Cardiac muscle cell (in vitro differentiated cells and primary cell): ENCODE measurements around the gene SCD. TPM values are rescaled to one million over a fixed set of nuclear protein-coding genes. Genes with fewer than 3 reads are reported as not detected.

Source experiments
- DNase-seq, 2 donors: peaks; one replicate each; pipeline versions ENCODE4 v3.0.0 to v3.0.0-alpha.2; 2010 to 2017; ENCODE audit warnings: low read depth in 1 of 2, low spot score in 1 of 2
- H3K27ac ChIP-seq: fragments of 200-600 bp; sonication (generic); 2 replicates; pipeline ENCODE4 v1.5.1; 2016
- H3K27me3 ChIP-seq: fragments of 200-600 bp; sonication (generic); 2 replicates; pipeline ENCODE4 v1.6.0; 2016; ENCODE audit warnings: control low read depth
- H3K36me3 ChIP-seq: fragments of 200-600 bp; sonication (generic); 2 replicates; pipeline ENCODE4 v1.5.1; 2016; ENCODE audit warnings: control low read depth
- H3K4me1 ChIP-seq: fragments of 200-600 bp; sonication (generic); 2 replicates; pipeline ENCODE4 v1.8.1; 2017; ENCODE audit warnings: low read depth, mild to moderate bottlenecking, mixed run types
- H3K4me3 ChIP-seq: fragments of 200-600 bp; sonication (generic); 2 replicates; pipeline ENCODE4 v1.5.1; 2016; ENCODE audit warnings: mild to moderate bottlenecking
- H3K9me3 ChIP-seq: fragments of 200-600 bp; sonication (generic); 2 replicates; pipeline ENCODE4 v1.5.1; 2017; ENCODE audit warnings: low read depth, mild to moderate bottlenecking, control low read depth
- CTCF ChIP-seq: IDR thresholded peaks from 2 replicates; pipeline ENCODE4 v1.5.1; 2012; ENCODE audit warnings: low read depth, mild to moderate bottlenecking, low read length
- polyA plus RNA-seq: library from polyadenylated mRNA; unstranded; fragments of >200 nt; fragmentation: Nextera tagmentation; extraction: Ambion mirVana; gene quantifications from 2 replicates; pipeline ENCODE4 v1.2.1, GENCODE V29; 2016
- total RNA-seq: library from RNA; depleted of rRNA; stranded (reverse); fragments of >200 nt; gene quantifications from 2 replicates; pipeline ENCODE4 v1.2.3, GENCODE V29; 2016

Gene SCD
- total and polyA plus RNA-seq, 2 experiments from 2014 or later: 149 to 246 TPM

- H3K9me3 ChIP-seq: no peaks in the 10 kb centered on the region
- H3K4me1 ChIP-seq: peaks cover 7% of the 10 kb centered on the region
- peak; percentile 88 for TF ChIP-seq CTCF
- no peaks in the 10 kb centered on the region for H3K36me3 ChIP-seq
- DNase-seq: peak; percentile 74 to 76
- H3K27me3 ChIP-seq: no peaks in the 10 kb centered on the region
- H3K4me3 ChIP-seq: no peak overlapping the region
- no peak overlapping the region for H3K27ac ChIP-seq
These were observed 4.9 kb upstream of the SCD start for GRCh38 chr10:100341953-100342626.

GRCh38 chr10:100342627-100342972, 4.4 kb upstream of the SCD start:
- no peak for TF ChIP-seq CTCF
- Histone ChIP-seq H3K27ac (no peak overlapping the region), H3K27me3 (no peaks in the 10 kb centered on the region), H3K36me3 (no peaks in the 10 kb centered on the region), H3K4me1 (peaks cover 7% of the 10 kb centered on the region), H3K9me3 (no peaks in the 10 kb centered on the region), H3K4me3 (no peak overlapping the region)
- DNase-seq: no peak

- Histone ChIP-seq H3K4me3 (no peak overlapping the region), H3K36me3 (no peaks in the 10 kb centered on the region), H3K27me3 (no peaks in the 10 kb centered on the region), H3K4me1 (peaks cover 20% of the 10 kb centered on the region), H3K9me3 (no peaks in the 10 kb centered on the region), H3K27ac (no peak overlapping the region)
- no peak for DNase-seq
- no peak for TF ChIP-seq CTCF
These were observed 2.7 kb upstream of the SCD start for GRCh38 chr10:100344241-100344788.

GRCh38 chr10:100345570-100346330, 1.3 kb upstream of the SCD start:
- H3K36me3 ChIP-seq: peaks cover 11% of the 10 kb centered on the region
- H3K27me3 ChIP-seq: no peaks in the 10 kb centered on the region
- H3K9me3 ChIP-seq: no peaks in the 10 kb centered on the region
- no peak for TF ChIP-seq CTCF
- H3K4me3 ChIP-seq: peak overlapping the region; percentile 97
- peak overlapping the region; percentile 95 for H3K27ac ChIP-seq
- peak; percentile 31 to 74 for DNase-seq
- H3K4me1 ChIP-seq: peaks cover 33% of the 10 kb centered on the region

- peak; percentile 74 to 81 for DNase-seq
- Histone ChIP-seq H3K4me1 (peaks cover 39% of the 10 kb centered on the region), H3K27me3 (no peaks in the 10 kb centered on the region), H3K4me3 (peak overlapping the region; percentile 97), H3K36me3 (peaks cover 15% of the 10 kb centered on the region), H3K27ac (peak overlapping the region; percentile 95), H3K9me3 (no peaks in the 10 kb centered on the region)
- TF ChIP-seq CTCF: no peak
These were observed 675 bp upstream of the SCD start for GRCh38 chr10:100346351-100346764.
